ENCODE data around the gene TNS1. TPM values are rescaled to one million over a fixed set of nuclear protein-coding genes. Genes with fewer than 3 reads are reported as not detected.
A peak's percentile ranks its signal among the peaks of the same experiment; 100 is the strongest.

The TNS1 gene
- total RNA-seq, 1 experiment from 2014 or later: 3.1 TPM

DNA sequence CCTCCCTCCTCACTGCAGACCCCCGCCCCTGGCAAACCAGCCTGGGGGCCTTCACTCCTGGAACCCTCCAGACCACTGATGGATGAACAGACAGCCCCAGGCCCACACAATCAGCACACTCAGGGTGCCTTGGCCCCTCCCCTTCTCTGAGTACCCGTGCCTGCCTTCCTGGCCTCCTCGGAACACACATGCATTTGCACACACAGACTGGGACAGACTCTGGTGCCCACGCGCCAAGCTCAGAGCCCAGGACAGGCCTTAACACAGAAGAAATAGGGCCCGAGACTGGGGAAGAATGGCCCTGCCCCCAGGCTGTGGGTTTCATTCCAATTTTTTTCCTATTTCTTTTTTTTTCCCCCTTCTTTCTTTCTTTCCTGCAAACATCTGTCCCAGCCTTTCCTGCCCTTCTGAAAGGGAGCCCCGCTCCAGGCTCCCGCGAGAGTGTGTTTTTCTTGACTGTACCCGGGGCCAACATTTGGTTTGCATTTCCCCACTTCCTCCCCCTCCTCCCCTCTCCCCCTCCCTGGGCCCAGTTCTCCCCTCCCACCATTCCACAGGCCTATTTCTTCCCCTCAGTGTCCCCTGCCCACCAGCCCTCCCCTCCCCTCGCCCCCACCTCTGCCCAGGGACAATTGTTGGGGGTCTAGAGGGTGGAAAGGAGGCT is 618 bp upstream of the TNS1 start:
- H3K27me3 ChIP-seq (ENCODE audit: control insufficient read depth, insufficient read depth, low read length): peaks cover 8% of the 10 kb centered on the region
- no peaks in the 10 kb centered on the region for H3K36me3 ChIP-seq (replicated peaks; ENCODE audit: control insufficient read depth, insufficient read depth, low read length)
- DNase-seq: peak; percentile 68
- H3K4me3 ChIP-seq (ENCODE audit: insufficient read depth, low read depth, low read length): no peak overlapping the region

DNA sequence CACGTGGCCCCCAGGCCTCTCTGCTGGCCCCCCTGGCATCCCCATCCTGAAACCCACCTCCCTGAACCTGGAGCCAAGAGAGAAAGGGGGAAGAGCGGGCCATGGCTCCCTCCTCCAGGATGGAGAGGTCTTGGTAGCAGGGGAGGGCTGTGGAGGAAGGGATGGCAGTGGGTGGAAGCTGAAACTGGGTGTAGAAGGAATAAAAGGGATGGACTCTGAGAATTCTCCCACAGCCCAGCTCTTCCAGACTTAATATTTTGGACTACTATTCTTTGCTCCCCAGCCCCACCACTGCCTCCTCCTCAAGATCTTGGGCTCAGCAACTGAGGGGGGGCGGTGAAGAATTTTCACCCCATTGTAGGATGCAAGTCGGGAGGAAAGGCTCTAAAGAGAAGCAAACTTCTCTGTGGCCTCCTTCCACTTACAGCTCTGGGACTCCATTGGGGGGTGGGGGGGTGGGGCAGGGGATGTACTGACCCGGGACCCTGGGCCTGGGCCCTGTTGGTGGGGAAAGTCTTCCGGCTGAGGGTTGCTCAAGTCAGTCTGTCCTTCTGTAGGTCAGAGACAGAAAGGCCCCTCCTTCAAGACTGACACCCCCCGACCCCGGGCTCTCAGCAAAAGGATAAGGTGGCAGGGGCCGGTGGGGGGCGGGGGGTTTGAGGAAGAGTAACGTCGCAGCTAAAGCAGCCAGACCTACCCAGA is 501 bp downstream of the TNS1 start:
- H3K4me3 ChIP-seq (ENCODE audit: insufficient read depth, low read depth, low read length): peak overlapping the region; percentile 7; the same call in 1 of the 2 replicates
- no peaks in the 10 kb centered on the region; the same call in 1 of the 2 replicates for H3K27me3 ChIP-seq (ENCODE audit: control insufficient read depth, insufficient read depth, low read length)
- no peaks in the 10 kb centered on the region for H3K36me3 ChIP-seq (replicated peaks; ENCODE audit: control insufficient read depth, insufficient read depth, low read length)
- no peak for DNase-seq

- Histone ChIP-seq H3K27me3 (ENCODE audit: control insufficient read depth, insufficient read depth, low read length) (no peaks in the 10 kb centered on the region; the same call in 1 of the 2 replicates), H3K4me3 (ENCODE audit: insufficient read depth, low read depth, low read length) (no peak overlapping the region), H3K36me3 (replicated peaks; ENCODE audit: control insufficient read depth, insufficient read depth, low read length) (no peaks in the 10 kb centered on the region)
- peak; percentile 64 for DNase-seq
Observed at GRCh38 chr2:218001629-218002028, 1.2 kb downstream of the TNS1 start.

- Histone ChIP-seq H3K4me3 (ENCODE audit: insufficient read depth, low read depth, low read length) (no peak overlapping the region), H3K36me3 (replicated peaks; ENCODE audit: control insufficient read depth, insufficient read depth, low read length) (no peaks in the 10 kb centered on the region), H3K27me3 (ENCODE audit: control insufficient read depth, insufficient read depth, low read length) (no peaks in the 10 kb centered on the region; the same call in 1 of the 2 replicates)
- DNase-seq: no peak
Observed at GRCh38 chr2:218000136-218000535, 2.7 kb downstream of the TNS1 start.

DNA sequence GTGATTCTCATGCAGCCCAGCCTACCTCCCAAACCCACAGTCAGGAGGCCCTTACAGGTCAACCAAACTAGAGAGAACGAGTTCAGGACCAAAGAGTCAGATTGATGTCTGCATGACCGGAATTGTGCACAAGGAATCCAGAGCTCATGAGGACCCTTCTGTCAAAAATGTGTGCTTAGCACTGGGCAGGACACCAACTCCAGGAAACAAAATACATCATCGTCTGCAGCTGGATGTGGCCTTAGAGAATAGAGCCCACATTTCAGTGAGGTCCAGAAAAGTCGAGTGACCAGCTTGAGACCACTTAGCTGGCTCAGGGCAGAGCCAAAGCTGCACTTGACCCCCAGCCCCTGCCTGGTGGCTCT is 3.2 kb downstream of the TNS1 start:
- no peaks in the 10 kb centered on the region; the same call in 1 of the 2 replicates for H3K27me3 ChIP-seq (ENCODE audit: control insufficient read depth, insufficient read depth, low read length)
- H3K36me3 ChIP-seq (replicated peaks; ENCODE audit: control insufficient read depth, insufficient read depth, low read length): no peaks in the 10 kb centered on the region
- DNase-seq: no peak
- H3K4me3 ChIP-seq (ENCODE audit: insufficient read depth, low read depth, low read length): no peak overlapping the region

DNA sequence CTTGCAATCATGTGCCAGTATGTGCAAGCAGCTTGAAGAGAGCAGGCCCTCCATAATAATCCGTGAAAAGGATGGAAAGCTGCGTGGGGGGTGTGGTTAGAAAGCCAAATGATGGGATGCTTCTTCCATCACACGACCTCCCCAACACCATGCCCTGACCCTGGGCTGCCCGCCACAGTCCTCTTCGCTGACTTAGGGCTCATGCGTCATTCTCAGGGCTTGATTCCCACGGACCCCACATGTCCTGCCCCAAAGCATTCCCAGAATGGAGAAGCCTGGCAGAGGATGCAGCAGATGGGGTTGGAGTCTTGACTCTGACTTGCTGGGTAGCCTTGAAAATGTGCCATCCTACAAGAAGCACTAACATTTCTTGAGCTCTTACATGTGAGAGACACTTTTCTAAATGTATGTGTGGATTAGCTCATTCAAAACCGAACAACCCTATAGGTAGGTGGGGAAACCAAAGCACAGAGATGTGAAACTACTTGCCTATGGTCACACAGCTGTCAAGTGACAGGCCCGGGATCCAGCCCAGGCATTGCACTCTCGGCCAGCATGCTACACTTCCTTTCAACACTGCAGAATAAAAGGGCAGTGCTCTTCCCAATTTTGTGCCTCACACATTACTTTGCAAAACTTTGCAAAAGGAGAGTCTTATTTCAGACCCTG is 3.7 kb downstream of the TNS1 start:
- Histone ChIP-seq H3K27me3 (ENCODE audit: control insufficient read depth, insufficient read depth, low read length) (no peaks in the 10 kb centered on the region; the same call in 1 of the 2 replicates), H3K4me3 (ENCODE audit: insufficient read depth, low read depth, low read length) (no peak overlapping the region), H3K36me3 (replicated peaks; ENCODE audit: control insufficient read depth, insufficient read depth, low read length) (no peaks in the 10 kb centered on the region)
- no peak for DNase-seq

GRCh38 chr2:217997510-217997909 is 5.3 kb downstream of the TNS1 start:
- Histone ChIP-seq H3K36me3 (replicated peaks; ENCODE audit: control insufficient read depth, insufficient read depth, low read length) (no peaks in the 10 kb centered on the region), H3K4me3 (ENCODE audit: insufficient read depth, low read depth, low read length) (no peak overlapping the region), H3K27me3 (ENCODE audit: control insufficient read depth, insufficient read depth, low read length) (no peaks in the 10 kb centered on the region; the same call in 1 of the 2 replicates)
- no peak for DNase-seq

GRCh38 chr2:217996361-217996760 is 6.4 kb downstream of the TNS1 start:
- Histone ChIP-seq H3K4me3 (ENCODE audit: insufficient read depth, low read depth, low read length) (no peak overlapping the region), H3K27me3 (ENCODE audit: control insufficient read depth, insufficient read depth, low read length) (no peaks in the 10 kb centered on the region; the same call in 1 of the 2 replicates), H3K36me3 (replicated peaks; ENCODE audit: control insufficient read depth, insufficient read depth, low read length) (no peaks in the 10 kb centered on the region)
- DNase-seq: peak; percentile 47

- H3K36me3 ChIP-seq (replicated peaks; ENCODE audit: control insufficient read depth, insufficient read depth, low read length): no peaks in the 10 kb centered on the region
- no peaks in the 10 kb centered on the region; the same call in 1 of the 2 replicates for H3K27me3 ChIP-seq (ENCODE audit: control insufficient read depth, insufficient read depth, low read length)
- peak; percentile 57 for DNase-seq
- H3K4me3 ChIP-seq (ENCODE audit: insufficient read depth, low read depth, low read length): no peak overlapping the region
Observed at GRCh38 chr2:217995731-217996231, 7.0 kb downstream of the TNS1 start.

- no peak for DNase-seq
- Histone ChIP-seq H3K36me3 (replicated peaks; ENCODE audit: control insufficient read depth, insufficient read depth, low read length) (no peaks in the 10 kb centered on the region), H3K4me3 (ENCODE audit: insufficient read depth, low read depth, low read length) (no peak overlapping the region), H3K27me3 (ENCODE audit: control insufficient read depth, insufficient read depth, low read length) (no peaks in the 10 kb centered on the region)
Observed at GRCh38 chr2:217994776-217995274, 8.0 kb downstream of the TNS1 start.

DNA sequence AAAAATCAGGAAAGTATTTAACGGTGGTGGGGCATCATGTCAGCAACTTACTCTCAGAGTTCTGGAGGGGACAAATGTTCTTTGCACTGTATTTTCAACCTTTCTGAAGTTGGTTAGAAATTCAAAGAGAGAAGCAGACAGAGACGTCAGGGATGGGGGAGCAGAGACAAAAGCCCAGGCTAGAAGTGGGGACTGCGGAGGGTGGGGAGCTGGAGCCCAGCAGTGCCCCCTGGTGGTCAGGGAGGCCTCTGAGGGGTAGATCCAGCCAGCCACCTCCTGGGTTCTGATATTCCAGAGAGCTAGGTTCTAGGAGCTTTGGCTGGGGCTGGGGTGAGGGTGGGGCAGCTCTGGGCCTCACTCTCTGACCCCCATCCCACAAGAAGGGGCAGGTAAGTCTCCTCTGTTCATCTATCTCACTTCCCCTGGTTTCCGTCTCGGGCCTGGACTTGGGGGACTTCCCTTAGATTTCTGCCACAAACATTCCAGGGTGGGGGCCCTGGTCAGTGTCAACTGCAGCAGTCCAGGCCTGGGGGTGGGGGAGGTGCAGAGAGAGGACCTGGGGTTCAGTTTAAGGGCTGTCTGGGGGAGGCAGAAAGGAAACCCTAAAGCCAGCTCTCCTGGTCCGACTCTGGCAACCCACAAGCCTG is 8.9 kb downstream of the TNS1 start:
- no peaks in the 10 kb centered on the region for H3K36me3 ChIP-seq (replicated peaks; ENCODE audit: control insufficient read depth, insufficient read depth, low read length)
- H3K4me3 ChIP-seq (ENCODE audit: insufficient read depth, low read depth, low read length): no peak overlapping the region
- peak; percentile 96 for DNase-seq
- no peaks in the 10 kb centered on the region for H3K27me3 ChIP-seq (ENCODE audit: control insufficient read depth, insufficient read depth, low read length)

DNA sequence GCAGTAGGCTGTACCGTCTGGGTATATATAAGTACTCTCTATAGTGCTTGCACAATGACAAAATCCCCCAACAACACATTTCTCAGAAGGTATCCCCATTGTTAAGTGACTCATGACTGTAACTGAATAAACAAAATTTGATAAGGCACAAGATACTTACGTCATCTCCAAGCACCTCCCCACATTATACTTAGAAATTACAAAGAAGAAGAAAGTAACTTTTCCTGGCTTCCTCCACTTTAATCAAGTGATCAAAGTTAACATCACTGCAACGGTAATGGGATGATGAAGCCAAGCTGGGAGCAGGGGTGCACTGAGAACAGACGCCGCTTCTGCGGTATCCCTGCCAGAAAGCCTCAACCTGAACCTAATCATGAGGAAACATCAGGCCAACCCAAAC is 9.7 kb downstream of the TNS1 start:
- H3K27me3 ChIP-seq (ENCODE audit: control insufficient read depth, insufficient read depth, low read length): no peaks in the 10 kb centered on the region
- DNase-seq: no peak
- H3K36me3 ChIP-seq (replicated peaks; ENCODE audit: control insufficient read depth, insufficient read depth, low read length): no peaks in the 10 kb centered on the region
- no peak overlapping the region for H3K4me3 ChIP-seq (ENCODE audit: insufficient read depth, low read depth, low read length)

DNA sequence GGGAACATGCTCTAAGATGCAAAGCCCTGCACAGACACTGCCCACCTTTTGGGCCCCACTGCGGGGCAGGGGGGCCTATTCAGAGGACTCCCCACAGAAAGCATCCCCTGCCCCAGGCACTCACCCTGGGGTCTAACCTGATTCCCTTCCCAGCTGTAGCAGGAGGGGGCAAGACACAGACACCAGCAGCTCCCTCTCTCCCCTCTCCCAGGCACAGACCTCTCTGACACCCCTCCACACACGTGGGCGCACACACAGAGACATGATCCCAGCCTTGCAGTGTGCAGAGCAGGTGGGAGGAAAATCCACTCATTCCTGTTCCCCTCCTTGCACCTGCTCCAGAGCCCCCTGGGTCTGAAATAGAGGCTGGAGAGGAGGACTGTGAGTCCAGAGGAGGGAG is 10.7 kb downstream of the TNS1 start:
- DNase-seq: no peak
- H3K4me3 ChIP-seq (ENCODE audit: insufficient read depth, low read depth, low read length): no peak overlapping the region
- H3K36me3 ChIP-seq (replicated peaks; ENCODE audit: control insufficient read depth, insufficient read depth, low read length): no peaks in the 10 kb centered on the region
- H3K27me3 ChIP-seq (ENCODE audit: control insufficient read depth, insufficient read depth, low read length): no peaks in the 10 kb centered on the region

DNA sequence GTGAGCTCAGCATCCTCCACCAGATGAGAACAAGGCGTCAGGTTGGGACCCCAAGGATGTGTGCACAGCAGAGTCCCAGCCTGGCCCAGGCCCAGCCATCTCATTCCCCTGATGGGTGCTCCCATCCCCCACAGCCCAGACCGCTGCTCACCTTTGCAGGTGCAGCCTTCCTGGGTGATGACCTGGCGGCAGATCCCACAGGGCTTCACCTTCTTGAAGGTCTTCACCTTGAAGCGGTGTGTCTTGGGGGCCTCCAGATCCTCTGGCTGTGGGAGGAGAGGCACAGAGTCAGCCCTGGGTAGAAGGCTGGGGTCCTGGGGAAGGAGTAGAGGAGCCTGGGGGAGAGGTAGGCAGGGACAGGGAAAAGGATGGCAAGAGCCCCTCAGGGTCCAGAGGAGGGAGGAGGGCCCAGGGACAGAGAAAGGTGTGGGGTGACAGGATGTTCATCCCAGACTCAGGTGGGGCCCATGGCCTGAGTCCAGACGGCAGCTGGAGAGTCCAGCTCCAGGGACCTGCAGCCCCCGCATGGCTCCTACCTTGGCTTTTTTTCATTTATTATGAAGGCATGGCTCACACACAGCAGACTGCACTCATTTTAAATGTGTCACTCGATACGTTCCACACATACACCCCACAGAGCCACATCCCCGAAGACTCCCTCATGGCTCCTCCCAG is 11.9 kb downstream of the TNS1 start:
- H3K4me3 ChIP-seq (ENCODE audit: insufficient read depth, low read depth, low read length): no peak overlapping the region
- DNase-seq: no peak
- H3K27me3 ChIP-seq (ENCODE audit: control insufficient read depth, insufficient read depth, low read length): no peaks in the 10 kb centered on the region
- no peaks in the 10 kb centered on the region for H3K36me3 ChIP-seq (replicated peaks; ENCODE audit: control insufficient read depth, insufficient read depth, low read length)

All from H7 (cell line).